Left forelimb (tissue), 1 donor: ENCODE measurements around the gene SOX6.
"Not testable (repeated sequence)": the region's sequence is repeated elsewhere in the genome, so short reads cannot be mapped to it uniquely, and the experiment has no call there.

Source experiments
- DNase-seq: peaks from one replicate; pipeline ENCODE4 v3.0.0-alpha.2; 2018; ENCODE audit warnings: low spot score

Gene SOX6

GRCh38 chr11:16037179-16037578 lies 319.2 kb downstream of the SOX6 start:
- no peak for DNase-seq

GRCh38 chr11:16036218-16036617 lies 320.1 kb downstream of the SOX6 start:
- DNase-seq: no peak

- no peak for DNase-seq
These were observed 322.3 kb downstream of the SOX6 start for GRCh38 chr11:16034074-16034473.

GRCh38 chr11:16032974-16033373 lies 323.4 kb downstream of the SOX6 start:
- no peak for DNase-seq

GRCh38 chr11:16031210-16031609 lies 325.1 kb downstream of the SOX6 start:
- no peak for DNase-seq

- DNase-seq: no peak
These were observed 325.7 kb downstream of the SOX6 start for GRCh38 chr11:16030664-16031063.

GRCh38 chr11:16029151-16029550 lies 327.2 kb downstream of the SOX6 start:
- DNase-seq: not testable (repeated sequence)

- DNase-seq: no peak
These were observed 327.9 kb downstream of the SOX6 start for GRCh38 chr11:16028419-16028818.

GRCh38 chr11:16027621-16028020 lies 328.7 kb downstream of the SOX6 start:
- DNase-seq: no peak

- DNase-seq: no peak
These were observed 329.5 kb downstream of the SOX6 start for GRCh38 chr11:16026849-16027248.

GRCh38 chr11:16018931-16019330 lies 337.4 kb downstream of the SOX6 start:
- DNase-seq: no peak

- DNase-seq: no peak
These were observed 339.9 kb downstream of the SOX6 start for GRCh38 chr11:16016468-16016829.

GRCh38 chr11:16015741-16016467 lies 340.4 kb downstream of the SOX6 start:
- DNase-seq: no peak

GRCh38 chr11:16013649-16014275 lies 342.6 kb downstream of the SOX6 start:
- DNase-seq: no peak

GRCh38 chr11:16013242-16013641 lies 343.1 kb downstream of the SOX6 start:
- DNase-seq: no peak

GRCh38 chr11:16012125-16012751 lies 344.1 kb downstream of the SOX6 start:
- no peak for DNase-seq

- DNase-seq: no peak
These were observed 344.9 kb downstream of the SOX6 start for GRCh38 chr11:16011396-16011795.

- DNase-seq: no peak
These were observed 347.3 kb downstream of the SOX6 start for GRCh38 chr11:16009021-16009420.

- no peak for DNase-seq
These were observed 348.8 kb downstream of the SOX6 start for GRCh38 chr11:16007514-16007913.

- DNase-seq: no peak
These were observed 353.4 kb downstream of the SOX6 start for GRCh38 chr11:16002942-16003341.

- no peak for DNase-seq
These were observed 354.4 kb downstream of the SOX6 start for GRCh38 chr11:16001899-16002426.

- no peak for DNase-seq
These were observed 355.2 kb downstream of the SOX6 start for GRCh38 chr11:16001044-16001568.

GRCh38 chr11:16000065-16000464 lies 356.3 kb downstream of the SOX6 start:
- DNase-seq: no peak
